ENCODE results near the gene KCNAB3.

GRCh38 chr17:7977805-7978204 is 48.1 kb upstream of the KCNAB3 start:
- no peak for TF ChIP-seq CTCF (IDR thresholded peaks at IDR 0.05)
- TF ChIP-seq POLR2AphosphoS5 (IDR thresholded peaks at IDR 0.05), result no peak

All from suprapubic skin (tissue), 3 donors.